Measurements from ENCODE around the gene CCDC138.

Gene CCDC138

DNA sequence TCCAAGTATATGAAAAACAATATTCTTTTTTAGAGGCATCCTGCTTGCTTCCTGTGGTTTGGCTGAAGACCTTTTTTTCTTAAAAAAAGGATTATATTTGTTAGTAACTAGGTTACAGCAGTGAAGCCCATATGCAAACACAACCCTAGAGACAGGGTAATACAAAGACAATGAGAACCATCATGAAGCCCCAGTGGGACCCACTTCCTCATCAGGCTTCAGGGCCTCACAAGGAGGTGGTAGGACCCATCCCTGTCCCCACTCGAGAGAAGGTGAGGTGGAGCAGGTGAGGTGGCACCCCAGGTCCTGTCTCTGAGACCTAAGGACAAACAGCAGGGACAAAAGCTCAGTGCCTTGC lies 122.1 kb downstream of the CCDC138 start:
- no peak for ATAC-seq
- TF ChIP-seq ISL1 (CRISPR knock-in tag; IDR thresholded peaks at IDR 0.05) (no peak), BACH2 (CRISPR knock-in tag; IDR thresholded peaks at IDR 0.05; ENCODE audit: borderline replicate concordance) (no peak), SNAI2 (CRISPR knock-in tag; IDR thresholded peaks at IDR 0.05) (no peak), ZNF70 (CRISPR knock-in tag; IDR thresholded peaks at IDR 0.05) (no peak), RARB (CRISPR knock-in tag; IDR thresholded peaks at IDR 0.05) (no peak), CSDC2 (CRISPR knock-in tag; IDR thresholded peaks at IDR 0.05) (no peak), GLIS3 (CRISPR knock-in tag; IDR thresholded peaks at IDR 0.05) (no peak), TOX (CRISPR knock-in tag; IDR thresholded peaks at IDR 0.05; ENCODE audit: borderline replicate concordance) (no peak), ESRRG (CRISPR knock-in tag; IDR thresholded peaks at IDR 0.05) (no peak), ZFP30 (CRISPR knock-in tag; IDR thresholded peaks at IDR 0.05) (no peak), OSR1 (CRISPR knock-in tag; IDR thresholded peaks at IDR 0.05) (no peak), ARNTL (CRISPR knock-in tag; IDR thresholded peaks at IDR 0.05; ENCODE audit: borderline replicate concordance, low read depth) (no peak), ZC3H10 (CRISPR knock-in tag; IDR thresholded peaks at IDR 0.05) (no peak), ZFP3 (CRISPR knock-in tag; IDR thresholded peaks at IDR 0.05) (no peak)
- TF ChIP-seq, protein P1, sequence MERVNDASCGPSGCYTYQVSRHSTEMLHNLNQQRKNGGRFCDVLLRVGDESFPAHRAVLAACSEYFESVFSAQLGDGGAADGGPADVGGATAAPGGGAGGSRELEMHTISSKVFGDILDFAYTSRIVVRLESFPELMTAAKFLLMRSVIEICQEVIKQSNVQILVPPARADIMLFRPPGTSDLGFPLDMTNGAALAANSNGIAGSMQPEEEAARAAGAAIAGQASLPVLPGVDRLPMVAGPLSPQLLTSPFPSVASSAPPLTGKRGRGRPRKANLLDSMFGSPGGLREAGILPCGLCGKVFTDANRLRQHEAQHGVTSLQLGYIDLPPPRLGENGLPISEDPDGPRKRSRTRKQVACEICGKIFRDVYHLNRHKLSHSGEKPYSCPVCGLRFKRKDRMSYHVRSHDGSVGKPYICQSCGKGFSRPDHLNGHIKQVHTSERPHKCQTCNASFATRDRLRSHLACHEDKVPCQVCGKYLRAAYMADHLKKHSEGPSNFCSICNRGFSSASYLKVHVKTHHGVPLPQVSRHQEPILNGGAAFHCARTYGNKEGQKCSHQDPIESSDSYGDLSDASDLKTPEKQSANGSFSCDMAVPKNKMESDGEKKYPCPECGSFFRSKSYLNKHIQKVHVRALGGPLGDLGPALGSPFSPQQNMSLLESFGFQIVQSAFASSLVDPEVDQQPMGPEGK (CRISPR knock-in tag; IDR thresholded peaks at IDR 0.05; ENCODE audit: borderline replicate concordance) = no peak
- TF ChIP-seq, protein P2, sequence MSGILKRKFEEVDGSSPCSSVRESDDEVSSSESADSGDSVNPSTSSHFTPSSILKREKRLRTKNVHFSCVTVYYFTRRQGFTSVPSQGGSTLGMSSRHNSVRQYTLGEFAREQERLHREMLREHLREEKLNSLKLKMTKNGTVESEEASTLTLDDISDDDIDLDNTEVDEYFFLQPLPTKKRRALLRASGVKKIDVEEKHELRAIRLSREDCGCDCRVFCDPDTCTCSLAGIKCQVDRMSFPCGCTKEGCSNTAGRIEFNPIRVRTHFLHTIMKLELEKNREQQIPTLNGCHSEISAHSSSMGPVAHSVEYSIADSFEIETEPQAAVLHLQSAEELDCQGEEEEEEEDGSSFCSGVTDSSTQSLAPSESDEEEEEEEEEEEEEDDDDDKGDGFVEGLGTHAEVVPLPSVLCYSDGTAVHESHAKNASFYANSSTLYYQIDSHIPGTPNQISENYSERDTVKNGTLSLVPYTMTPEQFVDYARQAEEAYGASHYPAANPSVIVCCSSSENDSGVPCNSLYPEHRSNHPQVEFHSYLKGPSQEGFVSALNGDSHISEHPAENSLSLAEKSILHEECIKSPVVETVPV (CRISPR knock-in tag; IDR thresholded peaks at IDR 0.05) = no peak
- TF ChIP-seq, protein P3, sequence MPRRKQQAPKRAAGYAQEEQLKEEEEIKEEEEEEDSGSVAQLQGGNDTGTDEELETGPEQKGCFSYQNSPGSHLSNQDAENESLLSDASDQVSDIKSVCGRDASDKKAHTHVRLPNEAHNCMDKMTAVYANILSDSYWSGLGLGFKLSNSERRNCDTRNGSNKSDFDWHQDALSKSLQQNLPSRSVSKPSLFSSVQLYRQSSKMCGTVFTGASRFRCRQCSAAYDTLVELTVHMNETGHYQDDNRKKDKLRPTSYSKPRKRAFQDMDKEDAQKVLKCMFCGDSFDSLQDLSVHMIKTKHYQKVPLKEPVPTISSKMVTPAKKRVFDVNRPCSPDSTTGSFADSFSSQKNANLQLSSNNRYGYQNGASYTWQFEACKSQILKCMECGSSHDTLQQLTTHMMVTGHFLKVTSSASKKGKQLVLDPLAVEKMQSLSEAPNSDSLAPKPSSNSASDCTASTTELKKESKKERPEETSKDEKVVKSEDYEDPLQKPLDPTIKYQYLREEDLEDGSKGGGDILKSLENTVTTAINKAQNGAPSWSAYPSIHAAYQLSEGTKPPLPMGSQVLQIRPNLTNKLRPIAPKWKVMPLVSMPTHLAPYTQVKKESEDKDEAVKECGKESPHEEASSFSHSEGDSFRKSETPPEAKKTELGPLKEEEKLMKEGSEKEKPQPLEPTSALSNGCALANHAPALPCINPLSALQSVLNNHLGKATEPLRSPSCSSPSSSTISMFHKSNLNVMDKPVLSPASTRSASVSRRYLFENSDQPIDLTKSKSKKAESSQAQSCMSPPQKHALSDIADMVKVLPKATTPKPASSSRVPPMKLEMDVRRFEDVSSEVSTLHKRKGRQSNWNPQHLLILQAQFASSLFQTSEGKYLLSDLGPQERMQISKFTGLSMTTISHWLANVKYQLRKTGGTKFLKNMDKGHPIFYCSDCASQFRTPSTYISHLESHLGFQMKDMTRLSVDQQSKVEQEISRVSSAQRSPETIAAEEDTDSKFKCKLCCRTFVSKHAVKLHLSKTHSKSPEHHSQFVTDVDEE (CRISPR knock-in tag; IDR thresholded peaks at IDR 0.05) = no peak

DNA sequence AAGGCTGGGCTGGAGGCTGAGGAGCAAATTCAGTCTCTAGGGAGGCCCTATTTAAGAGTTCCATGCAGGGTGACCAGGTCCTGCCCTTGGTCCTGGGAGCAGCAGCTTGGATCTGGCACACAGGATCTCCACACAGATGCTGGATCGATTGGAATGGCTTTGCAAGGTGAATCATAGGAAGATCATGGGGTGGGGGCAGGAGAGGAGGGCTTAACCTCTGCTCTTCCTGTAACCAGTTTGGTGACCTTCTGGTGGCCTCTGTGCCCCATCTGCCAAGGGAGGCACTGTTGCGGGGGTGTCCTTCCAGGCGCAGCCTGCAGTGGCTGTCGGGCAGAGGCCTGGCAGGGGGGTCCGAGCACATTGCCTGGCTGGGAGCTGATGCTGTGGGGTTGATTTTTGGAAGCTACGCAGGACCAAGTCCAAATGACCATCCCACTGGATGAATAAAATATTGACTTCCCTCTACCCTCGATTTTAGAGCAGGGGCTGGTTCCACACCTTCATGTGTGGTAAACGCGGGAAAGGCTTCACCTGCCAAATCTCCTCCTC lies 122.8 kb downstream of the CCDC138 start:
- no peak for ATAC-seq
- TF ChIP-seq, protein P3 (CRISPR knock-in tag; IDR thresholded peaks at IDR 0.05) = no peak
- TF ChIP-seq, protein P2 (CRISPR knock-in tag; IDR thresholded peaks at IDR 0.05) = no peak
- TF ChIP-seq TOX (CRISPR knock-in tag; IDR thresholded peaks at IDR 0.05; ENCODE audit: borderline replicate concordance) = no peak

DNA sequence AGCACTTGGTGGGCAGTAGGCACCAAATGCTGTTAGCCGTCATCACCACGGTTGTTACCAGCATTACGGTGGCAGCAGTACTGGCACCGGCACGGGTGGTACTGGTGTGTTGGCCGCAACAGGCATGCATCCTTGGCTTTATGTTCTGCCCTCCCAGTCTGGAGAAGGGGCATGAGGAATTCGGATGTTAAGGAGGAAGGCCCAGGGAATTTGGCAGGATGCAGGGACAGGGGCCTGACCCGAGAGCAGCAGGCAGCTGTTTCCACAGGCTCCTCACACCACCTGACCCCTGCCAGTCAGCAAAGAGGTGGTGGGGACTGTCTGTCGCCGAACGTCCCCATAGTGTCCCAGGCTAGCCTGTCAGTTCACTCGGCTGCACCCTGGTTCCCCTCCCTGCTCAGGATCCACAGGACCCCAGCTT lies 123.5 kb downstream of the CCDC138 start:
- ATAC-seq = no peak
- TF ChIP-seq TCF4 (CRISPR knock-in tag; IDR thresholded peaks at IDR 0.05; ENCODE audit: borderline replicate concordance) (no peak), ZFP3 (CRISPR knock-in tag; IDR thresholded peaks at IDR 0.05) (no peak), BACH2 (CRISPR knock-in tag; IDR thresholded peaks at IDR 0.05; ENCODE audit: borderline replicate concordance) (no peak), ISL1 (CRISPR knock-in tag; IDR thresholded peaks at IDR 0.05) (no peak), SNAI2 (CRISPR knock-in tag; IDR thresholded peaks at IDR 0.05) (no peak), ZNF70 (CRISPR knock-in tag; IDR thresholded peaks at IDR 0.05) (no peak), ZC3H10 (CRISPR knock-in tag; IDR thresholded peaks at IDR 0.05) (no peak), ESRRG (CRISPR knock-in tag; IDR thresholded peaks at IDR 0.05) (no peak)
- TF ChIP-seq, protein P1 (CRISPR knock-in tag; IDR thresholded peaks at IDR 0.05; ENCODE audit: borderline replicate concordance) = no peak
- TF ChIP-seq, protein P3 (CRISPR knock-in tag; IDR thresholded peaks at IDR 0.05) = no peak
- TF ChIP-seq, protein P4, sequence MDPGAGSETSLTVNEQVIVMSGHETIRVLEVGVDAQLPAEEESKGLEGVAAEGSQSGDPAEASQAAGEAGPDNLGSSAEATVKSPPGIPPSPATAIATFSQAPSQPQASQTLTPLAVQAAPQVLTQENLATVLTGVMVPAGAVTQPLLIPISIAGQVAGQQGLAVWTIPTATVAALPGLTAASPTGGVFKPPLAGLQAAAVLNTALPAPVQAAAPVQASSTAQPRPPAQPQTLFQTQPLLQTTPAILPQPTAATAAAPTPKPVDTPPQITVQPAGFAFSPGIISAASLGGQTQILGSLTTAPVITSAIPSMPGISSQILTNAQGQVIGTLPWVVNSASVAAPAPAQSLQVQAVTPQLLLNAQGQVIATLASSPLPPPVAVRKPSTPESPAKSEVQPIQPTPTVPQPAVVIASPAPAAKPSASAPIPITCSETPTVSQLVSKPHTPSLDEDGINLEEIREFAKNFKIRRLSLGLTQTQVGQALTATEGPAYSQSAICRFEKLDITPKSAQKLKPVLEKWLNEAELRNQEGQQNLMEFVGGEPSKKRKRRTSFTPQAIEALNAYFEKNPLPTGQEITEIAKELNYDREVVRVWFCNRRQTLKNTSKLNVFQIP (CRISPR knock-in tag; IDR thresholded peaks at IDR 0.05; ENCODE audit: borderline replicate concordance, low read depth) = no peak

Measured in SK-N-SH treated with all-trans-retinoic acid at 6 μM for 48 hours (cell line).